K562 treated with DMSO at 1 percent for 12 hours (cell line): Measurements from ENCODE around the gene CFAP300. TPM values are rescaled to one million over a fixed set of nuclear protein-coding genes. Genes with fewer than 3 reads are reported as not detected.

Source experiments
- total RNA-seq: library from RNA; unstranded; fragments of 300-600 nt; gene quantifications from 2 replicates; pipeline ENCODE4 v1.2.3, GENCODE V29; 2022; ENCODE audit not compliant: insufficient read depth

Gene CFAP300
- not detected in 2 replicates for total RNA-seq

DNA sequence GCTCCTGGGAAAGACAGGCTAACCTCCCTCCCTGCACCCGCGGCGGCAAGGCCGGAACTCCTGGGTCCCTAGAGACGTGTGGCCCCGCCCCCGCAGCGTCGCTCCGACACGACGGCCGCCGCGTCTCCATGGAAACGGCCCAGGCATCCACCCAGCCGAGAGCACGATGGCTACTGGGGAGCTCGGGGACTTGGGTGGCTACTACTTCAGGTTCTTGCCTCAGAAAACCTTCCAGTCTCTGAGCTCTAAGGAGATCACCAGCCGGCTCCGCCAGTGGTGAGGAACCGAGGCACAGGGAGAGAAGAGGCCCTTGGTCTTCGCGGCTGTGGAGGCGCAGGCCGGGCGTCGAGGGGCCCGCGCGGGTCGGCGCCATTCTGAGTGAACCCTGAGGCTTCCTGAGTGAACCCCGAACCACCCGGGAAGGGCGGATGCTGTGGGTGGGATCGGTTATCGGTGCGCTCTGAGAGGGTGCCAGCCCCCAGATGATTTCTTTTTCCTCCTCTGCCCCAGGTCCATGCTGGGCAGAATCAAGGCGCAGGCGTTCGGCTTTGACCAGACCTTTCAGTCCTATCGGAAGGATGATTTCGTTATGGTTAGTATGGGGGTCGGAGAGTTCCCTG lies at the start of gene CFAP300:
TSS of gene CFAP300 (plus strand) at position 133 of the 620 bp plus-strand sequence. CDS start at position 167, 34 bp downstream.

DNA sequence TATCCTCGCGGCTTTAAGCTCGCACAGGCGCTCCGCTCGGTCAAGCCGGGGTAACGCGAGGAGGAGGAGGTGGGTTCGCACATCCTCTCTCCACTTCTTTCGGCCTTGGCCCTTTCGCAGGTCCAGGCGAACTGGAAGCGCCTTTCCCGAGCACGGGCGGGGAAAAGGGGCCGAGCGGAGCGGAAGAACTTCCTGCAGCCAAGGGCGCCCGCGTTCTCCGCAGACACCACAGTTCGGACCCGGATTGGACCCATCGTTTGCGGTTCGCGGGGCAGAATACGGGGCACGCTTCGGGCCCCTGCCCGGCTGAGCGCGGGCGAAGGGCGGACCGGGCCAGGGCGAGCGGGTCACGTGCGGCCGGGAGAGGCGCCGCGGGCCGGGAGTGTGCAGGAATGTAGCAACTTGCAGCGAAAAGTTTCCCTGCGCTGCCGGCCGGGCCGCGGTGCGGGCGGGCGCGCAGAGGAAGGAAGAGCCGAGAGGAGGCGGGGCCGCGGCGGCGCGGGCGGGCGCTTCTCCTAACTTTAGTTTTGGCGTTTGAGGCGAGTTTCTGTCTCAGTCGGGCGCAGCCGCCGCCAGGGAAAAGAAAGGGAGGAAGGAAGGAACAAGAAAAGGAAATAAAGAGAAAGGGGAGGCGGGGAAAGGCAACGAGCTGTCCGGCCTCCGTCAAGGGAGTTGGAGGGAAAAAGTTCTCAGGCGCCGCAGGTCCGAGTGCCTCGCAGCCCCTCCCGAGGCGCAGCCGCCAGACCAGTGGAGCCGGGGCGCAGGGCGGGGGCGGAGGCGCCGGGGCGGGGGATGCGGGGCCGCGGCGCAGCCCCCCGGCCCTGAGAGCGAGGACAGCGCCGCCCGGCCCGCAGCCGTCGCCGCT lies 62.9 kb downstream of the CFAP300 start, which contains the start of gene YAP1:
TSS of gene YAP1 (plus strand) at position 552 of the 865 bp plus-strand sequence. CDS start 402 bp downstream, outside the sequence.

Other genes starting within 250 kb of the CFAP300 start
- gene CEP126, start 132.4 kb upstream of the CFAP300 start, total RNA-seq, result 0.12 TPM in 1 of 2 replicates, not detected in the other
- not detected in 2 replicates for gene ANGPTL5, start 130.9 kb upstream of the CFAP300 start, total RNA-seq
- gene YAP1, start 63.0 kb downstream of the CFAP300 start, total RNA-seq, result not detected in 2 replicates